Measurements from ENCODE around the gene MRPL55.

The MRPL55 gene

DNA sequence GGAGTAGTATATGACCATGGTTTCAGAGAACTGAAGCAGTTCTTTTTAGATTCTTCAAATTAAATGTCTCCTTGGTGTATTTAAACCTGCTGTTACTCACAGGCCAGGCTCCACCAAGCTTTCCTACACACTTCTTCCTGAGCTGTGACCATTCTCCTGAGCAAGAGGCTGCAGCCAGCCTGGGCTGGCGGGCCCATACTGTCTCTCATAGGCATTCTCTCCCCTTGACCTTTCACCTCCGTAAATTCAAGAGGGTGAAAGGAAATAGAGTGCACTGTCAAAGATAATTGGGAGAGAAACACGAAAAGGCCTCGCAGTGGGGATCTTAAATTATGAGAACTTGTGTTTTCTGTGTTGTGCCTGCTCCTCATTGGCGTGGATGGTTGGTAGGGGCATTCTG lies 24.3 kb downstream of the MRPL55 start:
- in situ Hi-C loops (cut with MboI; ENCODE audit: low sequenced_read_pairs, unreplicated experiment) = no loop called here
- TF ChIP-seq, protein P1, sequence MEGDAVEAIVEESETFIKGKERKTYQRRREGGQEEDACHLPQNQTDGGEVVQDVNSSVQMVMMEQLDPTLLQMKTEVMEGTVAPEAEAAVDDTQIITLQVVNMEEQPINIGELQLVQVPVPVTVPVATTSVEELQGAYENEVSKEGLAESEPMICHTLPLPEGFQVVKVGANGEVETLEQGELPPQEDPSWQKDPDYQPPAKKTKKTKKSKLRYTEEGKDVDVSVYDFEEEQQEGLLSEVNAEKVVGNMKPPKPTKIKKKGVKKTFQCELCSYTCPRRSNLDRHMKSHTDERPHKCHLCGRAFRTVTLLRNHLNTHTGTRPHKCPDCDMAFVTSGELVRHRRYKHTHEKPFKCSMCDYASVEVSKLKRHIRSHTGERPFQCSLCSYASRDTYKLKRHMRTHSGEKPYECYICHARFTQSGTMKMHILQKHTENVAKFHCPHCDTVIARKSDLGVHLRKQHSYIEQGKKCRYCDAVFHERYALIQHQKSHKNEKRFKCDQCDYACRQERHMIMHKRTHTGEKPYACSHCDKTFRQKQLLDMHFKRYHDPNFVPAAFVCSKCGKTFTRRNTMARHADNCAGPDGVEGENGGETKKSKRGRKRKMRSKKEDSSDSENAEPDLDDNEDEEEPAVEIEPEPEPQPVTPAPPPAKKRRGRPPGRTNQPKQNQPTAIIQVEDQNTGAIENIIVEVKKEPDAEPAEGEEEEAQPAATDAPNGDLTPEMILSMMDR (IDR thresholded peaks at IDR 0.05; ENCODE audit: borderline replicate concordance, control extremely low read depth, extremely low read depth, insufficient read depth, missing control alignments) = no peak
- DNase-seq (ENCODE audit: low spot score) = no peak

DNA sequence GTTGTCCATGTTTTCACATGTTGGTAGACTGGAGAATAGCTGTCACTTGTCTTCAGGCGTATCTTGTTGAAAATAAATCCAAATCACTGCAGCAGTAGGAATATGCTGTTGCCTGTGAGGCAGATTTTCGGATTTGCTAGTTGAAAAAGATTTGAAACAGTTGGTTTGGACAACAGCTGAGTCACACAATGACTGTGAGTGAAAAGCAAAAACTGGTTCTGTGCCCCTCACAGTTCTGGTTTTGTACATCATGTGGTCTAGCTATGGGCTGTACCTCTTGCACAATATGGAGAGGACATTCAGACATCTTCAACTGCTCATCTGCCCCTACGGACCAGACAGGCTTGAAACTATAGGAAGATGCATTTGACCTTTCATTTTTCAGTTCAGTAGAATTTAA lies 24.8 kb downstream of the MRPL55 start:
- in situ Hi-C loops (cut with MboI; ENCODE audit: low sequenced_read_pairs, unreplicated experiment) = no loop called here
- TF ChIP-seq, protein P1 (IDR thresholded peaks at IDR 0.05; ENCODE audit: borderline replicate concordance, control extremely low read depth, extremely low read depth, insufficient read depth, missing control alignments) = no peak
- DNase-seq (ENCODE audit: low spot score) = no peak

DNA sequence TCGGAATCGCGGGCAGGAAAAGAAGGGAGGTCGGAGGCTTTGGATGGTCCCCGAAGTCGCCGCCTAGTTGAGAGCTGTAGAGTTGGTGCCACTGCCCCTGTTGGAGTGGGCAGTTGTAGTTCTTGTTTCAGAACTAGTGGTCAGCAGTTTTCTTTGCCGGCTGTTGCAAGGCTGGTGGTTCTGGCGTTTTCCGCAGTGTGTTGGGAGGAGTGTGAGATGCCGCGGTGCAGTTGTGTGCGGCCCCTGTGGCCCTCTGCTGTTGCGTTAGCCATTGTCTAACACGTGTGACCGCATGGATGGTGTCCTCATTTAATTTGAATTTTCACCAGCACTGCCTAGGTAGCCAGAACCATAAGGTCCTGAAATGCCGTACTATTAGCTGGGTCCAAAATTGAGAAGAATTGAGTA lies 25.2 kb downstream of the MRPL55 start:
- TF ChIP-seq, protein P1 (IDR thresholded peaks at IDR 0.05; ENCODE audit: borderline replicate concordance, control extremely low read depth, extremely low read depth, insufficient read depth, missing control alignments) = no peak
- in situ Hi-C loops (cut with MboI; ENCODE audit: low sequenced_read_pairs, unreplicated experiment) = no loop called here
- DNase-seq (ENCODE audit: low spot score) = no peak

DNA sequence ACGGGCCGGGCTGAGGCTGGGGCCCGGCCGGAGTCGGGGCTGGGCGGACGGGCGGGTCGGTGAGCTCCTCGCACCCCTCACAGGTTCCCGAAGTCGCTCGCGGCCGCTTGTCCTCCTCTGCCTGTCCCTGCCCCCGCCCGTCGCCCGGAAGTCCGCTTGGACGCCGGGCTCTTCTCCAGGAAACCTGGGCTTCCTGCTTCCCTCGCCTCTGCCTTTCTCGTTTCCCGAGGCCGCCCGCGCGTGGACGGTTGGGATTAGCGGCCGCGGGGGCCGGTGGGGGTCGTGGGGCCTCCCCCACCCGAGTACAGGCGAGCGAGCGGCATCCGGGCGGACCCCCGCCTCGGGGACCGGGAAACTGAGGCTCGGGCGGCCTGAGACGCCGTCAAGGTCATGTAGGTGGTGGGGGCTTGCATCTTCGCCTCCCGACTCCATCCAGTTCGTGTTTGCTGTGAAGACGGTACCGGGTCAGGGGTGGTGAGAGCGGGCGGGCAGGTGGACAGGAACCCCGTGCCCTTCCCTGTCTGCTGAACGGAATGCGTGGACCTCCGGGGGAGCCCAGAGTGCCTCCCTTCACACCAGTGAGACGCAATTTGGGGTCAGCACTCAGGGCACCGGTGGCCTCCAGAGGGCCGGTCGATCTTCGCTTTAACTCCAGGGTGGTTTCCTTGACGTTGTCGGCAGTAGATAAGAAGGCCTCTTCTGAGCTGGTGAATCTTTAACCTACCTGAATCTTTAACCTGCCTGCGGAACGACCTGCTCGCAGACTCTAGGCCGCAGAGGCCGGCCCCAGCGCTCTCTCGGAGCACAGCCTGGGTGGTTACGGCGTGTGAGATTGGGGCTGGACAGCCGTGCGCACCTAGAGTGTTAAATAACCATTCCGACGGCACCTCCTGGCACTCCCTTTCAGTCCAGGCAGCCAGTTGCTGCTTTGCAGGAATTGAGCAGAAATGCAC lies 25.9 kb downstream of the MRPL55 start:
- TF ChIP-seq, protein P1 (IDR thresholded peaks at IDR 0.05; ENCODE audit: borderline replicate concordance, control extremely low read depth, extremely low read depth, insufficient read depth, missing control alignments) = no peak
- in situ Hi-C loops (cut with MboI; ENCODE audit: low sequenced_read_pairs, unreplicated experiment) = no loop called here
- DNase-seq (ENCODE audit: low spot score) = peak; percentile 64

DNA sequence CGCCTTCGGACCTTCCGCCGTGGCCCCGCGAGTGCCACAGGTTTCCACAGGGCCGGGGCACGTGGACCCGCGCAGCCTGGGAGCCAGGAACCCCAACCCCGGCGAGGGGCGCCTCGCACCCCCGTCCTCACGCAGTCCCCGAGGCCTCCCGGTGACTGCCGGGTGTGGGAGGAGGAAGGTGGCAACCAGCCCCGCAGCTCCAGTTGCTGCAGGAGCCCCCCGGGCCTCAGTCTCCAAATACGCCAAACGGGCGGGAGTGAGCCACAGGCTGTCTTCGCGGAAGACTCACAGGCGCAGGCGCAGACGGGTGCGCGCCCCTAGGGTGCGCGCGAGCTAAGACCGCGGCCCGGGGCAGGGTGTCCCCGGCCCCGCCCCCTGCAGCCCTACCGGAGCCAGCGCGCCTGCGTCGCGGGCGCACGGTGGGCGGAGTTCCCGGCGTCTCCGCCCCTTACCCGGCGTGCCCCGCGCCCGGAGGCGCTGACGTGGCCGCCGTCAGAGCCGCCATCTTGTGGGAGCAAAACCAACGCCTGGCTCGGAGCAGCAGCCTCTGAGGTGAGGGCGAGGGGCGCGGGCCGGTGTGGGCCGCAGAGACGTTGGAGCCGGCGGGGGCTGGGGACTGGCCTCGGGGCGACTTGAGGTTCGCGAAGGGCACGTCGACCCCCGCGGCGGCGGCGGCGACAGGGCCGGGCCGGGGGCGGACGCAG lies 26.7 kb downstream of the MRPL55 start, which contains the start of gene ARF1:
Gene ARF1 (plus strand): TSS at position 495 of the 704 bp plus-strand sequence. CDS start 14,407 bp downstream, outside the sequence.
- DNase-seq (ENCODE audit: low spot score) = peak; percentile 100
- in situ Hi-C loops (cut with MboI; ENCODE audit: low sequenced_read_pairs, unreplicated experiment) = no loop called here
- TF ChIP-seq, protein P1 (IDR thresholded peaks at IDR 0.05; ENCODE audit: borderline replicate concordance, control extremely low read depth, extremely low read depth, insufficient read depth, missing control alignments) = no peak

DNA sequence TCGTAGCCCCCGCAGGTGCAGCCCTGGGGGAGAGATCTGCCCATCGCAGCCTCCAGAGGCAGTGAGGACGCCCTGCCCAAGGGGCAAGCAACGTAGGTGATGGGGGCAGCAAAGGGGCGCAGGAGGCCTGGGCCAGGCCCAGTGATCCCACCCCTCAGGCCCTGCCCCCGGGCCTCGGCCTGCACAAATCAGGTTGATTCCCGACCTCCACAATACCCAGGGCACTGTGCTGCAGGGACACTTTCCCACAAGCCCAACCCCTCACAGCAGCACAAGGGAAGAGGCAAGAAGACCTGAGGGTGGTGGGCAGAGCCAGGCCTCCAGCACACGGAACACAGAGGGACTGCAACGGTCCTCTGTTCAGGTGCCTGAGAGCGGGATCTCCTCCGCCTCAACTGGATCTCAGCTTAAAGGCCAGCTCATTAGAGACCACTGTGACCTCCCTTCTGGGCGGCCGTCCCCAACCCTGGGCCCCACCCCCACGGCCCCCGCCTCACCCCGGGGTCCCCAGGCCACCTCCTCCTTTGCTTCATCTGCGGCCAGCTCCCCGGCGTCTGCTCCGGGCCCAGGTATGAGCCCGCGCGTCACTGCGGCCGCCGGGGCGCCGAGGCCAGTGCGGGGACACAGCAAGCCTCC lies 27.4 kb downstream of the MRPL55 start:
- TF ChIP-seq, protein P1 (IDR thresholded peaks at IDR 0.05; ENCODE audit: borderline replicate concordance, control extremely low read depth, extremely low read depth, insufficient read depth, missing control alignments) = no peak
- DNase-seq (ENCODE audit: low spot score) = no peak
- in situ Hi-C loops (cut with MboI; ENCODE audit: low sequenced_read_pairs, unreplicated experiment) = no loop called here
